LNCaP clone FGC (cell line): ENCODE results near the gene CREB5.

Experiments used
- DNase-seq: peaks from one replicate; pipeline ENCODE4 v3.0.0-alpha.2; 2011; ENCODE audit warnings: low read depth
- H3K4me3 ChIP-seq: 2 replicates; pipeline ENCODE4 v1.5.1; 2011; ENCODE audit warnings: mild to moderate bottlenecking, low read depth, low read length, control low read depth
- TF ChIP-seq, protein P1 (sequence below): IDR thresholded peaks from 2 replicates; pipeline ENCODE4 v1.5.1; 2012; ENCODE audit warnings: mild to moderate bottlenecking; ENCODE audit not compliant: control insufficient read depth, insufficient read depth; ENCODE audit errors: extremely low read depth

Gene CREB5

GRCh38 chr7:28684650-28685241 is 272.4 kb downstream of the CREB5 start:
- TF ChIP-seq, protein P1, sequence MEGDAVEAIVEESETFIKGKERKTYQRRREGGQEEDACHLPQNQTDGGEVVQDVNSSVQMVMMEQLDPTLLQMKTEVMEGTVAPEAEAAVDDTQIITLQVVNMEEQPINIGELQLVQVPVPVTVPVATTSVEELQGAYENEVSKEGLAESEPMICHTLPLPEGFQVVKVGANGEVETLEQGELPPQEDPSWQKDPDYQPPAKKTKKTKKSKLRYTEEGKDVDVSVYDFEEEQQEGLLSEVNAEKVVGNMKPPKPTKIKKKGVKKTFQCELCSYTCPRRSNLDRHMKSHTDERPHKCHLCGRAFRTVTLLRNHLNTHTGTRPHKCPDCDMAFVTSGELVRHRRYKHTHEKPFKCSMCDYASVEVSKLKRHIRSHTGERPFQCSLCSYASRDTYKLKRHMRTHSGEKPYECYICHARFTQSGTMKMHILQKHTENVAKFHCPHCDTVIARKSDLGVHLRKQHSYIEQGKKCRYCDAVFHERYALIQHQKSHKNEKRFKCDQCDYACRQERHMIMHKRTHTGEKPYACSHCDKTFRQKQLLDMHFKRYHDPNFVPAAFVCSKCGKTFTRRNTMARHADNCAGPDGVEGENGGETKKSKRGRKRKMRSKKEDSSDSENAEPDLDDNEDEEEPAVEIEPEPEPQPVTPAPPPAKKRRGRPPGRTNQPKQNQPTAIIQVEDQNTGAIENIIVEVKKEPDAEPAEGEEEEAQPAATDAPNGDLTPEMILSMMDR: no peak
- no peak for DNase-seq
- no peak overlapping the region for H3K4me3 ChIP-seq

DNA sequence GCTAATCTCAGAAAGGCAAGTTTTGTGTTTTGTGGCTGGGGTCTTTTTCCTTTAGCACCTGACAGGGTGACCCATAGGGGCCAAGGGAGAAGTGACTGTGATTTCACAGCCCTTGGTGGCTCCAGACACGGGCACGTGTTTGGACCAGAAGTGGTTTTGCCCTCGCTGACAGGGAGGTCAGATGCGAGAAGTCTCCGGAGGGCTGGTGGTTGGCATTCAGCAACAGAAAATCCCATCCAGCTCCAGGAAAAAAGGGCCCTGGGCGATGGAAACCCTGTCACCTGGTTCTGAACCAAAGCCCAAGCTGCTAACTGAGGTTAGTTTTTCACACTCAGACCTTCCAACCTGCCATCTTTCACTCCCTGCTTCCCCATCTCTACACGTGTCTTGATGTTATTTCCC is 272.9 kb downstream of the CREB5 start:
- no peak overlapping the region for H3K4me3 ChIP-seq
- TF ChIP-seq, protein P1: no peak
- no peak for DNase-seq

GRCh38 chr7:28685644-28686417 is 273.5 kb downstream of the CREB5 start:
- DNase-seq: peak; percentile 91
- H3K4me3 ChIP-seq: peak overlapping the region; percentile 31
- TF ChIP-seq, protein P1: no peak

DNA sequence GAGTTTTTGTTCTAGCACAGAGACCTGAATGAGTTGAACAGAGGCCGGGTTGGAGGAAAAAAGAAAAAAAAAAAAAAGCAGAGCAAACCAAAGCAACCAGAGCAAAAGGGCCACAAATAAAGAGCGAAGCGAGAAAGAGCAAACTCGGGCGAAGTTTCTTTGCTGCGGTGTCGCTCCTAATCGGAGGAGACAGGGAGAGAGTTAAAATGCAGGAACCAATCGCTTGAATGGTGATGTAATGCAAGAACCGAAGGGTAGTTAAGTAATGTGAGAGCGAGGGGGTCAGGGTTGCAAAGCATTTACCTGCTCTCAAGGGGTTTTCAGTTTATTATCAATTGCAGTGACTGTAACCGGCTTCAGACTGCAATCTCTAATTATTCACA is 274.1 kb downstream of the CREB5 start:
- H3K4me3 ChIP-seq: peak overlapping the region; percentile 31
- TF ChIP-seq, protein P1: no peak
- DNase-seq: no peak

- DNase-seq: no peak
- no peak overlapping the region for H3K4me3 ChIP-seq
- TF ChIP-seq, protein P1: no peak
Measured at GRCh38 chr7:28687537-28687936, 275.2 kb downstream of the CREB5 start.

DNA sequence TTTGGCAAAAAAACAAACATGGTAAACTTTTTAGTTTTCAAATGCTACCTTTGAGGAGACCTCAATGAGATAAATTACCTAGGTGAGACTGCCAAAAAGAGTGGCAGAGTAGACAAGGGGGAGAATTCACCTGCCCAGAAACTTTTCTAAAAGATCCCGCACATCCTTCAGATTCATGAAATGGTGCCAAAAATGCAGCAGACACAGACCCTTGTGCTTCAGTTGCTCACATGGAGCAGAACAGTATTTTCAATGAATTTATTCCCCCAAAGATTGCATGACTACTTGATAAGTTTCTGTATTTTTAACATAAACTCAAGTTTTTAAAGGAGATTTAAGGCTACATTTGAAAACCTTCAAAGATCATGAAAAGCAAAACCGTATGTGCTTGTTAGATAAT is 275.9 kb downstream of the CREB5 start:
- TF ChIP-seq, protein P1: no peak
- no peak overlapping the region for H3K4me3 ChIP-seq
- DNase-seq: no peak
